Measurements from ENCODE around the gene HSD3B7.

Gene HSD3B7

DNA sequence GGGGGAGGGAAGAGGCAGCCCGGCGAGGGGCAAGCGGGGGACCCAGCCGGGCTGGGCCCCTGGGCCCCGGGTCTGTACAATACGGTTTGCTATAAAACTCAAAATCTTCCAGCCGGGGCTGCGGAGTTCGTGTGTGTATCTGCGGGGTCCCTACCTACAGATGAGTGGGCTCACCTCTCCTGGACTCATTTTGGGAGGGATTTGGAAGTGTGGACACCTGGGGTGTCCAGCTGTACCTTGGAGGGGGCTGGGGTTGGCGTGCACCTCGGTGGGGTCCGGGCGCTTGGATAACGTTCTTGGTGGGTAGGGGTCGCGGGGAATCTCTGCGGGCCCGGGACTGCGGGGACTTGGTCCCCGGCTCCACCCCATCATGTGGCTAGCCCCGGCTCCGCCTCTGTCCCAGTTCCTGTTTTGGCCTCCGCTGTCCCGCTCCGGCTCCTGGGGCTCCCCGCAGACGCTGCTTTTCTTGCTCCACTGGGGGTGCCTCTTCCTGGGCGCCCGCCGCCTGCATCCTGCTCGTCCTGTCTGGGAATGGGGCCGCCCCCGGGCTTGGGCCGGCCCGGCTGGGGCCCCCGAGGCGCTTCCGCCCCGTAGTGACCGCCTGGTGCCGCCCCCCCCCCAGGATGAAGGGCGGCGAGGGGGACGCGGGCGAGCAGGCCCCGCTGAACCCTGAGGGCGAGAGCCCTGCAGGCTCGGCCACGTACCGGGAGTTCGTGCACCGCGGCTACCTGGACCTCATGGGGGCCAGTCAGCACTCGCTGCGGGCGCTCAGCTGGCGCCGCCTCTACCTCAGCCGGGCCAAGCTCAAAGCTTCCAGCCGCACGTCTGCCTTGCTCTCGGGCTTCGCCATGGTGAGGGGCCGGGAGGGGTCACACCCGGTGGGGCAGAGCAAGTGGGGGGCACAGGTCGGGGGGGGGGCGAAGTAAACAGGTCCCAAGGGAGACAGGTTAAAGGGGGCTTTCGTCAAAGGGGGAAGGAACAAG lies 36.0 kb upstream of the HSD3B7 start, which contains the start of gene ORAI3:
Gene ORAI3, plus strand, starts transcription at position 402 of the 983 bp plus-strand sequence. Its CDS starts 222 bp downstream, at position 624.
- peak within 1 kb of the TSS; percentile 71 to 96 (median 81) for H3K4me3 ChIP-seq (ENCODE audit: low read depth in 1 of 5, low read length in 5 of 5)
- no peaks in the 10 kb centered on the region for H3K27me3 ChIP-seq (ENCODE audit: control insufficient read depth in 5 of 5, insufficient read depth in 4 of 5, low read length in 5 of 5)
- H3K4me1 ChIP-seq (ENCODE audit: control insufficient read depth in 5 of 5, insufficient read depth in 5 of 5, low read length in 5 of 5), result peaks cover 8 to 53% (median 40%) of the 10 kb centered on the region in 5 donors
- peak within 1 kb of the TSS; percentile 72 for H3K27ac ChIP-seq (ENCODE audit: low read depth, low read length)
- H3K9me3 ChIP-seq (ENCODE audit: control insufficient read depth in 5 of 5, low read length in 5 of 5), result no peaks in the 10 kb centered on the region
- H3K9ac ChIP-seq (ENCODE audit: low read length in 5 of 5), result peak within 1 kb of the TSS; percentile 39 to 83 (median 76)
- peaks cover 3 to 28% (median 11%) of the 10 kb centered on the region in 5 donors for H3K36me3 ChIP-seq (ENCODE audit: control insufficient read depth in 5 of 5, insufficient read depth in 5 of 5, low read length in 5 of 5)

DNA sequence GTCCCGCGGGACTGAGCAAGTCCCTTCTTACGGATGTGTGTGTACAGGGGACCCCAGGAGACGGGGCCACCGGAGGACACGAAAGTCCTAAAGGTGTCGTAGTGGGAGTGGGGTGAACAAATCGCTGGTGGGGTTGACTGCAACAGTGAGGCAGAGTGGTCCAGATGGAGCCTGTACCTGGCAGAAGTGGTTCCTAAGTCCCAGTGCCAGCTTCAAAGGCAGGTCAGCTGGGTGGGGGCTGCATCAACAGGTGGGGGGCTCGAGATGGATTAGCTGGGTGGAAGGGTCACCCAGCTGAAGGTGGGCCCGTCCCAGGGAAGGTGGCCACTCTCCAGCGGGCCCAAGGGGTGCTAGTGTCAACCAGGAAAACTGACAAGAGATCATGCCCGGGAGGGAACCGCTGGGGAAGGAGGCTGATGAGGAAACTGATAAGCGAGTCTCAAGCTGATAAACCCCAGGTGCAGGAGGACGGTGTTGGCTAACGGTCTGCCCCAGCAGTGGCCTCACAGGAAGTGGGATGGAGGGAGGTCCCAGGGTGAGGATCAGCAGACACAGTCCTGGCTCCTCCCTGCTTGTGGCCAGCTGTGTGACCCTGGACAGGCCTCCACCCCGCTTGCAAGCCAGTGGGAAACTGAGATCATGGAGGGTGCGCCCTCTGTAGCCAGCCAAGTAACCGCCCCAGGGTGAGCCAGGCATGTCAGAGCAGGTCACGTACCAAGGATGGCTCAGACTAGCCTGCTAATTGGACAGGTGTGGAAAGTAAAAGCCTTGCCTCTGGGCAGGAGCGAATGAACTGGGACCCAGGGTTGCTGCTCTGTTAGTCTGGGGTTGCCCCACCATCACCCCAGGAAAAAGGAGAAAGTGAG lies 35.1 kb upstream of the HSD3B7 start:
- peaks cover 0 to 21% (median 8%) of the 10 kb centered on the region in 5 donors for H3K36me3 ChIP-seq (ENCODE audit: control insufficient read depth in 5 of 5, insufficient read depth in 5 of 5, low read length in 5 of 5)
- H3K9me3 ChIP-seq (ENCODE audit: control insufficient read depth in 5 of 5, low read length in 5 of 5), result no peaks in the 10 kb centered on the region
- peak overlapping the region; percentile 39 to 83 (median 76) for H3K9ac ChIP-seq (ENCODE audit: low read length in 5 of 5)
- peak overlapping the region; percentile 71 to 96 (median 81) for H3K4me3 ChIP-seq (ENCODE audit: low read depth in 1 of 5, low read length in 5 of 5)
- peak overlapping the region; percentile 72 for H3K27ac ChIP-seq (ENCODE audit: low read depth, low read length)
- H3K27me3 ChIP-seq (ENCODE audit: control insufficient read depth in 5 of 5, insufficient read depth in 4 of 5, low read length in 5 of 5), result no peaks in the 10 kb centered on the region
- peaks cover 8 to 55% (median 46%) of the 10 kb centered on the region in 5 donors for H3K4me1 ChIP-seq (ENCODE audit: control insufficient read depth in 5 of 5, insufficient read depth in 5 of 5, low read length in 5 of 5)

DNA sequence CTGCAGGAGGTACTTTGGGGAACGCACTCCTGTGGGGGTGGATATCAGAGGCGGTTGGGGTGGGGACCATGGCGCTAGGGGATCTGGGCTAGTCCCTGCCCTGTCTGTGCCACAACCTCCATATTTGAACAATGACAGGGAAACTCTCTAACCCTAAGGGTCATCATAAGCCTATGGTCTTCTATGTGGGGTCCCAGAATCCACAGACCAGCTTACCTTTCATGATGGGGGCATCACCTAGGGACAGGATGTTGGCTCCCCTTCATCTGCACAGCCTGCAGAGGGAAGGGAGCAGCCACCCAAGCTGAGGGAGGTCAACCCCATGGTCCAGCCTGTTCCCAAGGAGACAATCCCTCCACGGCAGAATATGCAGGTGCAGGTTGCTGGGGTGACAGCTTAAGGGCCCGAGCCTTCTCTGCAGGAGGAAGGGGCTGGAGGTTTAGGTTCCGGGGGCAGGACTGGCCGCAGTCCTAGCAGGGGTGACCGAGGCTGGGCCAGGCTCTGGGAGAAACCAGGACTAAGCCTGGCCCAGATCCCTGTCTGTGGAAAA lies 34.4 kb upstream of the HSD3B7 start:
- peaks cover 8 to 55% (median 46%) of the 10 kb centered on the region in 5 donors for H3K4me1 ChIP-seq (ENCODE audit: control insufficient read depth in 5 of 5, insufficient read depth in 5 of 5, low read length in 5 of 5)
- H3K9ac ChIP-seq (ENCODE audit: low read length in 5 of 5), result peak overlapping the region in 3 of 5 donors; percentile 76 to 83 (median 83)
- peak overlapping the region; percentile 72 for H3K27ac ChIP-seq (ENCODE audit: low read depth, low read length)
- H3K27me3 ChIP-seq (ENCODE audit: control insufficient read depth in 5 of 5, insufficient read depth in 4 of 5, low read length in 5 of 5), result no peaks in the 10 kb centered on the region
- no peaks in the 10 kb centered on the region for H3K9me3 ChIP-seq (ENCODE audit: control insufficient read depth in 5 of 5, low read length in 5 of 5)
- peaks cover 0 to 18% (median 8%) of the 10 kb centered on the region in 5 donors for H3K36me3 ChIP-seq (ENCODE audit: control insufficient read depth in 5 of 5, insufficient read depth in 5 of 5, low read length in 5 of 5)
- peak overlapping the region; percentile 71 to 96 (median 81) for H3K4me3 ChIP-seq (ENCODE audit: low read depth in 1 of 5, low read length in 5 of 5)

DNA sequence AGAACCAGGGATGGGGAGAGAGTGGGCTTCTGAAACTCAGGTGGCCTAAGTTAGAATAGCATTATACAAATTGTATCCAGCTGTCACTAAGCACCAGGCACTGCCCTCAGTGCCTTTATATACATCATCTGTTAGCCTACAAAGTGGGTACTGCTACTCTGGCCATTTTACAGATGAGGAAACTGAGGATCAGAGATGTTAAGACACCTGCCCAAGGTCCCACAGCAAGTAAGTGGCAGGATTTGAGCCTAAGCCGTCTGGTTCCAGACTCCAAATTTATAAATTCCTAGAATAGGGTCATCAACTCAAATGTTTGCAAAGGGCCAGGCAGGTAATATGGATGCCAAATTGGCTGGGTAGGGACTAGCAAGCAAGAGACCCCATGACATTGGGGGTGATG lies 33.8 kb upstream of the HSD3B7 start:
- no peak overlapping the region for H3K4me3 ChIP-seq (ENCODE audit: low read depth in 1 of 5, low read length in 5 of 5)
- H3K27me3 ChIP-seq (ENCODE audit: control insufficient read depth in 5 of 5, insufficient read depth in 4 of 5, low read length in 5 of 5), result no peaks in the 10 kb centered on the region
- H3K36me3 ChIP-seq (ENCODE audit: control insufficient read depth in 5 of 5, insufficient read depth in 5 of 5, low read length in 5 of 5), result peaks cover 0 to 18% (median 8%) of the 10 kb centered on the region in 5 donors
- no peaks in the 10 kb centered on the region for H3K9me3 ChIP-seq (ENCODE audit: control insufficient read depth in 5 of 5, low read length in 5 of 5)
- peak overlapping the region; percentile 30 for H3K27ac ChIP-seq (ENCODE audit: low read depth, low read length)
- peaks cover 8 to 56% (median 46%) of the 10 kb centered on the region in 5 donors for H3K4me1 ChIP-seq (ENCODE audit: control insufficient read depth in 5 of 5, insufficient read depth in 5 of 5, low read length in 5 of 5)
- no peak overlapping the region for H3K9ac ChIP-seq (ENCODE audit: low read length in 5 of 5)

DNA sequence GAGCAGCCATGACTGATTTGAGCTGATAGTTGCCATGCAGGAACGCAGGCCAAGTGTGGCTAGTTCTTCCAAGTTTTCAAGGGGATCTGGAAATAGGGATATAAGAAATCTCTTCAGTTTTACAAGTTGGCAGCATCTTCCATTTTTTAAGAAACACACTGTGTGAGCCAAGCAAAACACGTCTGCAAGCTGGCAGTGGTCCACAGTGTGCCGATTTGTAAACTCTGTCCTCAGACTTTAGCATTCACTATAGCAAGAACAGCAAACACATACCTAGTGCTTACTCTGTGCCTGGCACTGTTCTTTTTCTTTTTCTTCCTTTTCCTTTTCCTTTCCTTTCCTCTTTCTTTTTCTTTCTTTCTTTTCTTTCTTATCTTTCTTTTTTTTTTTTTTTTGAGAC lies 33.3 kb upstream of the HSD3B7 start:
- H3K9ac ChIP-seq (ENCODE audit: low read length in 5 of 5), result no peak overlapping the region
- H3K4me3 ChIP-seq (ENCODE audit: low read depth in 1 of 5, low read length in 5 of 5), result no peak overlapping the region
- peaks cover 8 to 61% (median 48%) of the 10 kb centered on the region in 5 donors for H3K4me1 ChIP-seq (ENCODE audit: control insufficient read depth in 5 of 5, insufficient read depth in 5 of 5, low read length in 5 of 5)
- no peaks in the 10 kb centered on the region for H3K9me3 ChIP-seq (ENCODE audit: control insufficient read depth in 5 of 5, low read length in 5 of 5)
- H3K36me3 ChIP-seq (ENCODE audit: control insufficient read depth in 5 of 5, insufficient read depth in 5 of 5, low read length in 5 of 5), result peaks cover 0 to 14% (median 4%) of the 10 kb centered on the region in 5 donors
- peak overlapping the region; percentile 30 for H3K27ac ChIP-seq (ENCODE audit: low read depth, low read length)
- no peaks in the 10 kb centered on the region for H3K27me3 ChIP-seq (ENCODE audit: control insufficient read depth in 5 of 5, insufficient read depth in 4 of 5, low read length in 5 of 5)

DNA sequence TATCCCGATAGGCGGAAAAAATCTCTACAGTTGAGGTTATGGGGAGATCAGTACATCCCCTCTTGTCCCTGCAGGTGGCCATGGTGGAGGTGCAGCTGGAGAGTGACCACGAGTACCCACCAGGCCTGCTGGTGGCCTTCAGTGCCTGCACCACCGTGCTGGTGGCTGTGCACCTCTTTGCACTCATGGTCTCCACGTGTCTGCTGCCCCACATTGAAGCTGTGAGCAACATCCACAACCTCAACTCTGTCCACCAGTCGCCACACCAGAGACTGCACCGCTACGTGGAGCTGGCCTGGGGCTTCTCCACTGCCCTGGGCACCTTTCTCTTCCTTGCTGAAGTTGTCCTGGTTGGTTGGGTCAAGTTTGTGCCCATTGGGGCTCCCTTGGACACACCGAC lies 31.9 kb upstream of the HSD3B7 start:
- H3K9ac ChIP-seq (ENCODE audit: low read length in 5 of 5), result no peak overlapping the region
- H3K27me3 ChIP-seq (ENCODE audit: control insufficient read depth in 5 of 5, insufficient read depth in 4 of 5, low read length in 5 of 5), result no peaks in the 10 kb centered on the region
- H3K27ac ChIP-seq (ENCODE audit: low read depth, low read length), result no peak overlapping the region
- H3K9me3 ChIP-seq (ENCODE audit: control insufficient read depth in 5 of 5, low read length in 5 of 5), result no peaks in the 10 kb centered on the region
- no peak overlapping the region for H3K4me3 ChIP-seq (ENCODE audit: low read depth in 1 of 5, low read length in 5 of 5)
- H3K36me3 ChIP-seq (ENCODE audit: control insufficient read depth in 5 of 5, insufficient read depth in 5 of 5, low read length in 5 of 5), result peaks cover 0 to 8% (median 0%) of the 10 kb centered on the region in 5 donors
- H3K4me1 ChIP-seq (ENCODE audit: control insufficient read depth in 5 of 5, insufficient read depth in 5 of 5, low read length in 5 of 5), result peaks cover 7 to 65% (median 52%) of the 10 kb centered on the region in 5 donors

DNA sequence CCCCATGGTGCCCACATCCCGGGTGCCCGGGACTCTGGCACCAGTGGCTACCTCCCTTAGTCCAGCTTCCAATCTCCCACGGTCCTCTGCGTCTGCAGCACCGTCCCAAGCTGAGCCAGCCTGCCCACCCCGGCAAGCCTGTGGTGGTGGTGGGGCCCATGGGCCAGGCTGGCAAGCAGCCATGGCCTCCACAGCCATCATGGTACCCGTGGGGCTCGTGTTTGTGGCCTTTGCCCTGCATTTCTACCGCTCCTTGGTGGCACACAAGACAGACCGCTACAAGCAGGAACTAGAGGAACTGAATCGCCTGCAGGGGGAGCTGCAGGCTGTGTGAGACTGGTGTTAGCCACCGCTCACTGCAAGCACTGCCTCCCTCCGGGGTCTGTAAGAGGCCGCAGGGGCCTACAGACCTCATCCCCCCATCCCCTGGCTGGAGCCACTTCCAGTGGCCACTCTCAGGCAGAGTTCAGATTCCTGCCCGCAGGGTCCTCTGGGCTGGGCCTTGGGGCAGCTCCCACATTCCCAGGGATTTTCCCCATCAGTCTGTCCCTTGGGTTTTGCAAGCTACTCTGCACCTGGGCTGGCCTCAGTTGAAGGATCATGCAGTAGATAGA lies 31.4 kb upstream of the HSD3B7 start:
- H3K4me3 ChIP-seq (ENCODE audit: low read depth in 1 of 5, low read length in 5 of 5), result no peak overlapping the region
- no peaks in the 10 kb centered on the region for H3K9me3 ChIP-seq (ENCODE audit: control insufficient read depth in 5 of 5, low read length in 5 of 5)
- no peak overlapping the region for H3K27ac ChIP-seq (ENCODE audit: low read depth, low read length)
- H3K27me3 ChIP-seq (ENCODE audit: control insufficient read depth in 5 of 5, insufficient read depth in 4 of 5, low read length in 5 of 5), result no peaks in the 10 kb centered on the region
- H3K9ac ChIP-seq (ENCODE audit: low read length in 5 of 5), result no peak overlapping the region
- H3K4me1 ChIP-seq (ENCODE audit: control insufficient read depth in 5 of 5, insufficient read depth in 5 of 5, low read length in 5 of 5), result peaks cover 7 to 64% (median 53%) of the 10 kb centered on the region in 5 donors
- peaks cover 0 to 8% (median 0%) of the 10 kb centered on the region in 5 donors for H3K36me3 ChIP-seq (ENCODE audit: control insufficient read depth in 5 of 5, insufficient read depth in 5 of 5, low read length in 5 of 5)

DNA sequence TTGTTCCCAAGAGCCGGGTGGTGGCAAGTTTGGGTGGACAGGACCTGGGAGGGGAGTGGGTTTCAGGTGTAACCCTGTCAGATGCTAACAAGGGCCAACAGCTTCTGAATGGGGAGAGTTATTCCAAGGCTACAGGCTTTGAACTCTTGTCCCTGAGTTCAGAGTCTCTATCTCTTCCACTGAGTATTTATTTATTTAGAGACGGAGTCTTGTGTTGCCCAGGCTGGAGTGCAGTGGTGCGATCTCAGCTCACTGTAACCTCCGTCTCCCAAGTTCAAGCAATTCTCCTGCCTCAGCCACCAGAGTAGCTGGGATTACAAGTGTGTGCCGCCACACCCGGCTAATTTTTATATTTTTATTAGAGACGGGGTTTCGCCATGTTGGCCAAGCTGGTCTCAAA lies 30.0 kb upstream of the HSD3B7 start:
- peaks cover 8 to 60% (median 53%) of the 10 kb centered on the region in 5 donors for H3K4me1 ChIP-seq (ENCODE audit: control insufficient read depth in 5 of 5, insufficient read depth in 5 of 5, low read length in 5 of 5)
- no peak overlapping the region for H3K27ac ChIP-seq (ENCODE audit: low read depth, low read length)
- H3K9me3 ChIP-seq (ENCODE audit: control insufficient read depth in 5 of 5, low read length in 5 of 5), result no peaks in the 10 kb centered on the region
- H3K27me3 ChIP-seq (ENCODE audit: control insufficient read depth in 5 of 5, insufficient read depth in 4 of 5, low read length in 5 of 5), result no peaks in the 10 kb centered on the region
- H3K9ac ChIP-seq (ENCODE audit: low read length in 5 of 5), result no peak overlapping the region
- no peak overlapping the region for H3K4me3 ChIP-seq (ENCODE audit: low read depth in 1 of 5, low read length in 5 of 5)
- H3K36me3 ChIP-seq (ENCODE audit: control insufficient read depth in 5 of 5, insufficient read depth in 5 of 5, low read length in 5 of 5), result peaks cover 0 to 17% (median 9%) of the 10 kb centered on the region in 5 donors

All from subcutaneous abdominal adipose tissue (tissue), 5 donors.